Karpas-422 (cell line): ENCODE measurements around the gene KLHL14. TPM values are rescaled to one million over a fixed set of nuclear protein-coding genes. Genes with fewer than 3 reads are reported as not detected.

Experiments used
- small RNA-seq: library from RNA; depleted of rRNA; stranded (forward); fragments of <200 nt; gene quantifications from one replicate; pipeline ENCODE3, GENCODE V24; 2014
- total RNA-seq: library from RNA; depleted of rRNA; stranded (reverse); fragments of >200 nt; shearing (Covaris generic); gene quantifications from 2 replicates; pipeline ENCODE4 v1.2.3, GENCODE V29; 2014; ENCODE audit warnings: low replicate concordance

Gene KLHL14
- total RNA-seq, 1 experiment from 2014 or later, result 17.2 TPM

Small RNA genes within 50 kb of the gene (small RNA-seq; reads per million reads assigned to genes)
- not detected for gene AC012123.2
